Measurements from ENCODE around the gene SERBP1.
"Not testable (repeated sequence)": the region's sequence is repeated elsewhere in the genome, so short reads cannot be mapped to it uniquely, and the experiment has no call there.

The SERBP1 gene

DNA sequence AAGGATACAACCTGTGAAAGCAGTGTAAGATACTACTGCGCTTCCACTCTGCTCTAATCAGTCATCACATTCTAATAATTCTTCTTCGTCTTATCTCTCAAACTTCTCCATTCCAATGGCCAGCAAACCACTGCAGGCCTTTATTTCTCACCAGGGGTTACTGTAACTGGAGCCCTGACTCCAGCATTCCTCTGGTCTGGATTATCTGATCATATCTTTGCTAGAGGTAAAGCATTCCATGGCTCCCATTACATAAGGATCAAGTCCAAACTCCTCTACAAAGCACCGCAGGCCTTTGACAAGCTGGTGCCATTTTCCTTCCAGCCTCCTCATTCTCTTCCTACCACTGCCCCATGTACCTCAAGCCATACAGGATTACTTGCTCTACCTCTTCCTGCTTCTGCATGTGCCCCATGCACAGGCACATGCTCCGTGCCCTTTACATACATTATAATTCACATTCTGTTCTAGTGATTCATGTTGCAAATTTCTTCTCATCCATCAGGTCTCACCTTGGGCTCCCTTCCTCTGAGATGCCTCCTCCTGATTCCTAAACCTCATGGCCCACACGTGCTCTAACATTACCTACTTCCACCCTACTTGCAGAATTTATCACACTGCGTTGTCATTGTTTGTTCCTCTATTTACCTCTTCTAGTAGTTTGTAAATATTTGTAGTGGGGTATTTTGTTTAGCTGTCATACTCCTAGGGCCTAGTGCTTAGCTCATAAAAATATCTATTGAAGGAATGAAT is 9.3 kb upstream of the SERBP1 start:
- no peak for DNase-seq

DNA sequence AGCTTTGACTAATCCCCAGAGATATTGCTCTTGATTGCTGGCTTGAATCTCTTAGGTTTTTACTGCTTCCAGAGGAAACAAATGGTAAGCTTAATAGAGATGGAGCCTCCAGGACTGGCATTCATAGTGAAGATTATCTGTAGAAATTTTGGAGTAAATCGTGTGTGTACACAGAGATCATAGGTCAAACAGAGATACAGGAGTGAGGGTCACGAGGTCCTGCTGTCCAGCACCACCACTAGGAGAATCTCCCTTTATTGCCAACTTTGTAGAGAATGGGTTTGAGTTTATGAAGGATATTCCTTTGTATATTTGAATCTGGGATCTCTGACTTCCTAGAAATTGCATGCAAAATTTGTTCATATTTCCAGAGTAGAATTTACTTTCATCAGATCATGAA is 7.8 kb upstream of the SERBP1 start:
- no peak for DNase-seq

DNA sequence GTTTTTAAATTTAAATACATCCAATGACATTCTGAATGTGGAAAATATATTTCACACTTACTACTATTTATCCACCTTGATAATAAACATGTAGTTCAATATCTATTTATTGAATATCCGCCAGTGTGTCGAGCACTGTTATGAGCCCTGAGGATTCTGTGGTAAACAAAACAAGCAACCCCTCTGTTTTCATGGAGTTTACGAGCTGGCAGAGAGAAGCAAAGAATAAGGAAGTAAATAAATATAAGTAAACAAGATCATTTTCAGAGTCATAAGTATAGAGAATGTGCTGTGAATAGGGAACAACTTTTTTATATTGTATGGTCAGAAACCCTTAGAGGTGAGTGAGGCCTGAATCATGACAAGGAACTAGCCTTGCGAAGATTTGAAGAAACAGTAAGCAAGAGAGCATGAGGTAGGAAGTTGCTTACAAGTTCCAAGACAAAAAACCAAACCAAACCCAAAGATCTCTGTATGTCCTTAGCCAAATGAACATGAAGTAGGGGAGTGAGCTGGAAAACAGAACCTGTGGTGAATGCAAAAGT is 6.4 kb upstream of the SERBP1 start:
- DNase-seq: no peak

DNA sequence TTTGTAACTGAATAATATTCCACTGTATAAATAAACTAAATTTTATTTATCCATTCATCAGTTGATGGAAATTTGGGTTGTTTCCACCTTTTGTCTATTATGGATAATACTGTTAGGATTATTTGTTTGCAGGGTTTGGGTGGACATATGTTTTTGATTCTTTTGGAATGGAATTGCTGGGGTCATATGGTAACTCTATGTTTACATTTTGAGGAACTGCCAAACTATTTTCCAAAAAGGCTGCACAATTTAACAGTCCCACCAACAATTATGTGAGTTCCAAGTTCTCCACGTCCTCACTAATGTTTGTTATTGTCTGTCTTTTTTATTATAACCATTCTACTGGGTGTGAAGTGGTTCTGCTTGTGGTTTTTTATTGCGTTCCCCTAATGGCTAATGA is 4.3 kb upstream of the SERBP1 start:
- DNase-seq: no peak

DNA sequence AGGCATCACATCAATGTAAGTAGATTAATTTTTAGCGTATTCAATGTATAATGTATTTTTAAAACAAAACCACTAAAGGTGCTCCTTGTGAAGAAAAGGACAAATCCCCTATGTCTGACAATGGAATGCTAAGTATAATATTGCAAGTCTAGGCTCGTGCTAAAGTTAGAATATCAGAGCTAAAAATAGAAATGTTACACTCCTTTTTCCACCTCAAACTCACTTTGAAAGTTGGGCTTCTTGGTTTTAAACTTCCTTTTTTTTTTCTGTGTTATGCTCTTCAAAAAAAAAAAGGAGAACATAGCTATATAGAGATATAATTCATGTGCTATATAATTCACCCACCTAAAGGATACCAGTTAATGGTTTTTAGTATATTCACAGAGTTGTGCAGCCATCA is 3.6 kb upstream of the SERBP1 start:
- no peak for DNase-seq

DNA sequence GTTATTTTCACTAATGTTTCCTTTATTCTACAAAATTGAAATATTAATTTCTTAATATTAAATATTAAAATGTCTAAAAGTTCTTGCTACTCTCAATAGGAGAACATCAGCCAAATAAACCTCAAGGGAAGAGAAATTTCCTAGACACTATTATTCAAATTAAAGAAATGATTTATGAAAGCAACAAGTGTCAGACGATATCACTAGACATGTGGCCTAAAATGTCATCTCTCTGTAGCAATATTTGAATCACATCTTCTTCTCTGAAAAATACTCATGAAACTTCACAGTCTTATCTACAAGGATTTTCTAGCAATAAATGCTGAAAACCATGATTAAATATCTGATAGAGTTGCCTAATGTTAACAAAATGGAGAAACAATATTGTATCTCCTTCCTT is 2.5 kb upstream of the SERBP1 start:
- DNase-seq: no peak

DNA sequence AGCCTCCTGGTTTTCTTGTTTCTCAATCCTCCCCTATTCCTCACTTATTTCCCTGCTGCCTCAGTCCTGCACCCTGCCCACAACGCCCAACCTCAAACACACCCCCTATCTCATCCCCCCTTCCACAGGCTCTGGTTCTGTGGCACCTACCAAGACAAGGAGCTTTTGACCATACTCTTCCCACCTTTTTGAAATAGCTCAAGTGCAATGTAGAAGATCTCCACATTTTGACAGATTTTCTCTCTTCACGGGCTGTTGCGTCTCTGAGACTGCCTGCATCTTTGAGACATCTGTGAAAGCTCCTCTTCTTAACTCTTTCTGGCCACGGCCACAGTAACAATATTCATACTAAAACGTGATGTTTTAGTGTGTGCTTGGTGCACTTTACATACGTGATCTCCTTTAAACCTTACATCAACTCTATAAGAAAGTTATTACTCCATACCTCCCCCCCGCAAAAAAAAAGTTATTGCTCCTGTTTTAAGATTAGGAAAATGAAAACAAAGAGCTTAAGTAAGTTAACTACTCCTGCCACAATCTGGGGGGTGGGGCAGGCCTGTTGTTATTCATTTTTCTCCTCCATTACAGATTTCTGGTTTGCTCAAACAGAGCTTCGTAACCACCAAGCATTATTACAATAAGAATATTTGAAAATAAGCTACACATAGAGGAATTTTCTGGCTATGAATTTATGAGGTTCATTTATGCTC is 1.8 kb upstream of the SERBP1 start:
- DNase-seq: no peak

DNA sequence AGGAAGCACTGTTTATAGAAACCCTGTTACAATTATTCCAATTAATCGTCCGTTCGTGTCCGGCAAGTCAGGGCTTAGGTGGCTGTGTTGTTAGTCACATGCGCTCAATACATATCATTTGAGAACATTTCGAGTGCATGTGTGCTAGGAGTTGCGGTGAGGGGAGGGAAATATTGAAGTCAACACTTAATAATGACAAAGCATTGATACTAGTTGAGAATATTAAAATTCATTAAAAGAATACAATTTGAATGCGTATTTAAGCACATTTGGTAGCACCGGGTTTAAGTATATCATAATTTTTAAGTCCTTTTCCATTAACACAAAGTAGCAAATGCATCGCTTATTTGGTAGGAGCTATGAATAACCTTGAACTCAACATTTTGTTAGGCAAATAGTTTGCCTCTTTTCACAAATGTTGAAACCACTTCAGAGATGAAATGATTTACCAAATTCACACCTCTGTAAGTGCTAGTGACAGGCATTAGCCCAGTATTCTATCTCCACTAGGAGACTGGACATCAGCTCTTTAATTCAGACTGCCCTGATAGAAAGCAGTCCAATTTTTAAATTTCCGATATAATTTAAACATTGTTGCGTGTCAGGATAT is 1.1 kb upstream of the SERBP1 start:
- no peak for DNase-seq

DNA sequence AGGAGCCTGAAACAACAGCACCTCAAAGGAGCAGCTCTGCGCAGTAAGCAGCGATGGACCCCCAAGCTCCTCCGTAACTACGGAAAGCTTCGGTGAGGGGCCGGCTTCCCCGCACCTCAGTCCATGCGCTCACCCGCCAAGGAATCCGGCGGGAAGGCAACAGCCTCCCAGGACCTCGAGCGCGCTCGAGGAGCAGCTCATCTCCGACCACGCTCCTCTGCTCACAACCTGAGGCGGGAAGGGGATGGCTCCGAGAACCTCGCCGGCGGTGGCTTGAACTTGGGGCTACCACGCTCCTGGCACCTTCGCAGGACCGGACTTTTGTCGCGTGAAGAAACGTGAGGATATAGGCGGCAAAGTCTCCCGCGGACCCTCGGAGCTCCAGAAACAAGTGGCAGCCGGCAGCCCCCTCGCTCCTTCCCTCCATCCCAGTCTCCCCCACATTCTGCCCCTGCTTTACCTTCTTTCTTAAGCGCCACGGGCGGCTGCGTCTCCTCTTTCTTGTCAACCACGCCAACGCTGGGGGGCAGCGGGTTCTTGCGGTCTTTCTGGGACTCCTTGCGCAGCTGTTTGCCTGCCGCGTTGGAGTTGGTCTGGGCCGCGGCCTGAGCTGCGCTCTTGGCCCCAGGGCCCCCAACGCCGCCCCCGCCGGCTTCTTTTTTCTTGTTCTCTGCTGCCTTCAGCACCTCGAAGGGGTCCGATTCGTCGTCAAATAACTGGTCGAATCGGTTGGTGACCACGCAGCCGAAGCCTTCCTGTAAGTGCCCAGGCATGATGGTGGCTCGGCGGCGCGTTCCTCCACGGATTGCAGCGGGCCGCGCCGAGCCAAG is 459 bp downstream of the SERBP1 start:
- DNase-seq: peak; percentile 26

DNA sequence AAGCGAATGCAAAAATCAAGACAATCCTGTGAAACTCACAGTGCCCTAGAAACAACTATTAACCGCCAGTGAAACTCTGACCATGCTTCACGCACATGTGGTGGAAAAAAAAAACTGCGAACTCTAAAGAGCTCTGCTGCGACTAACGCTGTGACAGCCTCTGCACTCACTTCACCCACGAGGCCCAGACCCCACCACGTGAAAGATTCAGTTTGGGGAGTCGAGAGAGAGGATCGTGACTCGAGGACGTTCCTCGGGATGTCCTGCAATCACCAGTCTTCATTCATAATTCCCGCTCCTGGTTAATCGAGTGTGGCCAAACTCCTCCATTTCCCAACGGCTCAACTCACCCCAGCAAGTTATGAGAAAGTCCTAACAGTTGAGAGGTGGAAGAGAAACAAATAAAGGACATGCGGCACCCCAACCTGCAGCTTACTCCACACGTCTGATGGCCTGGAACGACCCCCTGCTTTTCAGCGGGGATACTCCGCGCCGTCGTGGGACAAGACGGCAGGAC is 1.1 kb downstream of the SERBP1 start:
- DNase-seq: peak; percentile 53

DNA sequence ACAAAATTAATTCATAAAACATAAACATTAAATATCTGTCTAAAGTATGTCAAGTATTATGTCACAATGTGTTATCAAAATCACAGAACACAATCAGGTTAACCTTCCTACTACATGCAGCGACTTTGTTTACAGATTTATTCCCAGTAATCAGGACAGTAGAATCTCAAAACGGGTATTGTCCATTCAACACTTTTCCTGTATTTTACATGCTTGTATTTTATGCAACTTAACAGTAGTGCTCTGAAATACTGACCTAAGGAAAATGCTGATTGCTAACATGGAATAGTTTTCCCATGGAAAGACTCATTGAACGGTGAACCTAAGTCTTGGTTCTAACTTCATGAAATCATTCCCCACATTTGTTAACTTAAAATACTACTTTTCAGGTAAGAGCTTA is 2.3 kb downstream of the SERBP1 start:
- no peak for DNase-seq

DNA sequence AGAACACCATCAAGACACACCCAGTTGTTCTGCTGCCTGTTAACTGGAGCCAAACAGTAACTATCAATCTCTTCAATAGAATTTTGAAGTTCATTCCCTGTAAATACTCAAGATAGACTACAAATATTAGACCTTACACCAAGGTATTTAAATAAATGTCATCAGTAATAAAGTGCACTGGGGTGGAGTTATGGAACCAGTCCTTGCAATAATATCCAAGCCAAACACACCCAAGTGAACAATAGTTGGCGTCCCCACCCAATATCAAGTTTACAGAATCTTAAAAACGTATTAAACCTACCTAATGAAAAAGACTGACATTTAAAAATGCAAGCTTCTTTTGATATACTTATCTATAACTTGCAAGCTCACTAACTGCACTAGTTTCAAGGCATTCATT is 2.7 kb downstream of the SERBP1 start:
- no peak for DNase-seq

DNA sequence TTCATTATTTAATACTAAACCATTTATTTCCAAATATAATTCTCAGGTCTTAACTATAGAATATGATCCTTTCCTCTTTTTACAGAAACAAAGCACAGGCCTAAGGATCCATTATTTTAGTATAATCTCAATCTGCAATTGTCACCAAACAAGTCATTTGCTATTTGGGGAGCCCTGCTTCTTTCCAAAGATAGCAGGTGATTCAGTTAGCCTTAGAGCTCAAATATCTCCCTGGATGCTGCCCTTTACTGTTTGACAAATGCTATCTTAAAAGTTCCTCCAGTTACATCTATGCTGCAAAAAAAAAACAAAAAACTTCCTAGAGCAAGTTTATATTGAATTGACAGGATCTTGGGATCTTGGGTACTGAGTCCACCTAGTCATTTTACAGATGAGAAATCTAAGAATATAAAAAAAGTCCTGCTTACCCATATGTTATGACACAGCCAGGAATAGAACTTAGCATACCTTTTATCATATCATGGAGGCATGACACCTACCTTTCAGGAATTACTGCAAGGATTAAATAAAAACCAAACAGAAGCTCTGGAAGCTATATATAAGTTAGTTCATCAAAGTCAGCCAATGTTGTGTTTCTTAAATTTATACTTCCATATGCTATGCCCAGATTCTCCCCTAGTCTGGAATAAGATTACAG is 9.2 kb downstream of the SERBP1 start:
- no peak for DNase-seq

DNA sequence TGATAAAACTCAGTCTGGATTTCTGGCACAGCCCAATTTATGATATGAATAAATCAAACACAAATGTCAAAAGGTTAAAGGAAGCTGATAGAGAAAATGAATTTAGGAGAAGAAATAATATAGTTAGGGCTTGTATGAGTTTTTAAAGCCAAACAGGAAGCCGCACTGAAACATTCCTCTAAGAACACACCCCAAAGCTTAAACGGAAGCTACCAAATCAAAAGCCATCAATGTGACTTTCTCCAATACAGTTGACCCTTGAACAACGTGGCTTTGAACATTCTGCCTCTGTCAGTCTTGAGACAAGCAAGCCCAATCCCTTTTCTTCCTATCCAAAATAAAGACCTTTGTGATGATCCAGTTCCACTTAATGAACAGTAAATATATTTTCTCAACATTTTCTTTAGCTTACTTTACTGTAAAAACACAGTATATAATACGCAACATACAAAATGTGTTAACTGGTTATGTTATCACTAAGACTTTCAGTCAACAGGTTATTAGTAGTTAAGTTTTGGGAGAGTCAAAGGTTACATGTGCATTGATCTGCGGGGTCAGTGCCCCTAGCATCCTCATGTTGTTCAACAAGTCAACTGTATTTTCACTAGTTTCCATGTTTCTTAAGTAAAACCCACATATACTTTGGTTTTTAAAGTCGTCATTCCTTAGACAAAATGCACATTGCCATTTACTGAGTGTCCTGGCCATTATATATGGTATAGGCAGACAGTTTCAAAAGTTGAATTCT is 11.2 kb downstream of the SERBP1 start:
- DNase-seq: no peak

DNA sequence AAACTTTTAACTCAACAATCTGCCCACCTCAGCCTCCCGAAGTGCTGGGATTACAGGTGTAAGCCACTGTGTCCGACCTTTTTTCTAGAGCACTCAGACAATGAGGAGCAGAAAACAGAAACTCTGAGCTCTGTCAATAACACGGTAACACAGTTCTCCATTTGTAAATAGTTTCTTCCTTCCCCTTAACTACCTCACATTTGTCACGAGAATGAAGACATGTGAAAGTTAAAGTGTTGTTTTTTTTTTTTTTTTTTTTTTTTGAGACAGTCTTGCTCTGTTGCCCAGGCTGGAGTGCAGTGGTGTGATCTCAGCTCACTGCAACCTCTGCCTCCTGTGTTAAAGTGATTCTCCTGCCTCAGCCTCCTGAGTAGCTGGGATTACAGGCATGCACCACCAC is 12.5 kb downstream of the SERBP1 start:
- DNase-seq: not testable (repeated sequence)

DNA sequence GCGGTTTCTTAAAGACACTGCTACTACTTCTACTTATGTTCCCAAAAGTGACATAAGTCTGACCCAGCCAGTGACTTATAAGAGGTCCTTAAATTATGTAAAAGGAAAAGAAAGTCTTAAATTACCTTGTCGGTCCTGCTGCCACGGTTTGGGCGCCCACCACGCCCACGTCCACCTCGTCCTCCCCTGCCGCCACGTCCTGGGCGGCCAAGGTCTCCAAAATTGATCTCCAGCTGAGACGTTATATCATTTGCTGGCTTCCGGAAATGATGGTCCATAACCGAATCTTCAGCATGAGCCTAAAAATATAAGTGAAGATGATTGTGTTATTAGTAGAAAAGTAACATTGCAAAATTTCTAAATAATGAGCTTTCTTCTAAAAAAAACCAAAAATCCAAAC is 15.2 kb downstream of the SERBP1 start:
- no peak for DNase-seq

DNA sequence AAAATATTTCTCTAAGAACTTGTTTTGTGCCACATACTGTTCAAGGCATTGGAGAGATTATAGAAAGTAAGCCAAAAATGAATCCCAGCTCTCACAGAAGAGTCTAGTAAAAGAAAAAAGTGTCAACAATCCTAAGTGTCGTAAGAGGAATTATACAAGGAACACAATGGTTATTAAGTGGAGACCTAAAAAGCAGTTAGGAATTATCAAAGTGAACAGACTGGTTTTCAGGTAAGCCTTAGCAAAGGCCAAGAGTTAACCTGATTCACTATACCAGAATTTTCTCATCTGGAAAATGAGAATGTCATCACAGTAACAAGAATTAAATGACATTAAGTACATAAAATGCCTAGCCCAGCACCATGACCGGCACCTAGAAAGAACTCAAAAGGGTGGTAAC is 15.6 kb downstream of the SERBP1 start:
- DNase-seq: no peak

DNA sequence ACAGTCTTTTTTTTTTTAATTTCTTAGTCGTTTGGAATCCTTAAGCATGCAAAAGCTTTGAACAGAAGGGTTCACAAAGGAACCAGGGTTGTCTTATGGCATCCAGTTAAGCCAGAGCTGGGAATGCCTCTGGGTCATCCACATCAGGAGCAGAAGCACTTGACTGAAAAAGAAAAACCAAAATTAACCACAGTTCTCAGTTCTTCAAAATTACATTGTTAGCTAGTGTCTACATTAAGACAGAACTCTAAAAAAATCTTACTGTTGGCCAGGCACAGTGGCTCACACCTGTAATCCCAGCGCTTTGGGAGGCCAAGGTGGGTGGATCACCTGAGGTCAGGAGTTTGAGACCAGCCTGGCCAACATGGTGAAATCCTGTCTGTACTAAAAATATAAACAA is 17.1 kb downstream of the SERBP1 start:
- DNase-seq: not testable (repeated sequence)

DNA sequence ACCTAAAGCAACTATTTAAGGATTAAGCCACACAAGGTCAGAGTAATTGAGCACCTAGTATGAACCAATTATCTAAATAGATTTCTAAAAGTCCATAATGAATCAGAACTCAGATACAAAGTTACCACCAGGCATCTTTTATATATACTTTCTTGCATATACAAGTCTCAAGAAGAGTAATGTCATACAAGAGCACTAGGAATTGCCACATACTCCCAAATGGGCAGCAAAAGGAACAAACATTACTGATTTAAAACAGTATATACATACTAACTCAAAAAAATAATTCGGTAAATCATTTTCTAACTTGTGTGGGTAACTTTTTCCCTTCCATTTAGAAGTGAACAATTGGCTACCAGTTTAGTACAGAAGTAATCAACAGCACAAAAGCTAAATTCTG is 22.1 kb downstream of the SERBP1 start:
- DNase-seq: no peak

DNA sequence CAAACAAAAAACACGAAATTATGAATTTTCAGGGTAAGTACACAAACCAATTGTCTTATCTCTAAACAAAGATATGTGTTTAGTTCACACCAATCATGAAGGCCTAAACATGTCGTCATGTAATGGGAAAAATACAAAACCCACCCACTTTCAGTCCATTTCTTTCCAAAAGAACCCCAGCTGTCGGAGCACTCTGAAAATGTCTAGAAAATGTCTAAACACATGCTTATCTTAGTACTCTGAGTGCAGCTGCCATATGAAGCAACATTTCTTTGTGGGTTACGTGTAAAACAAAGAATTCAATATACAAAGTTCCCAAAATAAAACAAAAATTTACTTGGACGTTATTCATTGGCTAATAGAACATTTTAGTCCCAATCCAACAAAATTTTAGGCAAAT is 22.7 kb downstream of the SERBP1 start:
- DNase-seq: no peak

DNA sequence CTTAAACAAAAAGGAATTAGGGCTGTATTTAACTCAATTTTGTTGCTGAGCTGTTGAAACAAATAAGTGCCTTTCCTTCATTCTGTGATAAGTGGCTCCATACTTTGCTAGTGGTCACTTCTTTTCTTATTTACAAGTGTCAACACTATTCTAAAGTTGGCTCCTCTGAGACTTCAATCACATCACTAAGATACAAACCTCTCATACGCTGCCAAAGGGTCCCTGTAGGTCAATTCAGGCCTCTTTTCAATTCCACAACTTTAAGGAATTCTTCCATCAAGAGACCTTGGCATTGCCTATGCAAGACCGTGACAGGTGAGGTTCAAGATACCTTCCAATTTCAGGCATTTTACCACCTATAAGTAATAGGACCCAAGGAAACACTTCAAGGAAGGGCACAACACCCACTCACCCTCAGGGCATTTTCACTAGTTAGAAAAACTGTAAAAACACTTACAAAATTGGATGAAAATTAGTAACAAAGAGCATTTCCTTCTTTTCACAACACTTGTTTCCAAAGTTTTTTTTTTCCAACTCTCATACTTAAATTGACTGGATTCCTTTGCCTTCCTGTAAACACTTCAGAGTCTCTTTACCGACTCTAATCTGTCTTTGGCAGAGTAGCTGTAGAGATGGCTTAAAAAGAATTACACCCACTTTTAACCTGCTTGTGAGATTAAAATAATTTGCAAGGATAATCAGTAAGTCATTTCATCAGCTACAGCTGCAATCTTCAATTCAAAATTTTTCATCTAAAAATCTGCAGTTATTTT is 24.5 kb downstream of the SERBP1 start:
- DNase-seq: no peak
